ENCODE results near the gene BPIFB3. TPM values are rescaled to one million over a fixed set of nuclear protein-coding genes. Genes with fewer than 3 reads are reported as not detected.

BPIFB3 gene
- total RNA-seq, 2 experiments from 2014 or later, result not detected

DNA sequence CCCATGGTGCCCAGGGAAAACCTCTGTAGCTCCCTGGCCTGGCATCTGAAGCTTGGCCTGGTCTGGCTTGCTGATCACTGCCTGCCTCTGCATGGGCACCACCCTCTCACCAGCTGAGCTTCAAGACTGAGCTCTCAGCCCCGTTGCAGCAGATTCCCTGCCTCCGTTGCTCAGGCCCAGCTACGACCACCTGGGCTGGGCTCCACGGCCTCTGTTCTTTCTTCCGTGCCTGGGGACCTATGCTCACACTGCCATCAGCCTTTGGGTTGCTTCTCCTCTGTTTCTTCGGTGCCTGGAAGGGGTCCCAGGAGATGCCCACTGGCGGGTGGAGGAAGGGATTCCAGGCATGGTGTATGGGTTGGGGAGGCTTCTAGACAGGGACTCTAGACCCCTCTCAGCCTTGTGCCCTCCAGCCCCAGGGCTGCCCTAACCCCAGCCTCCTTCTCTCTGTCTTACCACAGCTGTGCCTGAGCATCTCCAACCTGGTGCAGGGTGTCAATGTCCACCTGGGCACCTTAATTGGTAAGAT lies 37.1 kb upstream of the BPIFB3 start:
- H3K9me3 Mint-ChIP-seq, result no peaks in the 10 kb centered on the region
- Histone ChIP-seq H3K4me1 (ENCODE audit: insufficient read depth, low read length) (peaks cover 6% of the 10 kb centered on the region), H3K9me3 (ENCODE audit: control insufficient read depth in 1 of 2, insufficient read depth in 1 of 2, low read length in 2 of 2) (peaks cover 0 to 10% of the 10 kb centered on the region in 2 experiments), H3K4me3 (ENCODE audit: low read length) (no peak overlapping the region), H3K36me3 (ENCODE audit: insufficient read depth, low read length) (no peaks in the 10 kb centered on the region), H3K27me3 (ENCODE audit: control insufficient read depth in 1 of 2, insufficient read depth in 2 of 2, low read length in 2 of 2) (no peaks in the 10 kb centered on the region), H3K27ac (ENCODE audit: low read depth in 1 of 2, low read length in 2 of 2) (no peak overlapping the region)
- intact Hi-C loops (cut with DNase I, micrococcal nuclease), result no loop called here
- H3K4me3 Mint-ChIP-seq, result no peak overlapping the region
- DNase-seq (no peak), ATAC-seq (ENCODE audit: poor library complexity) (no peak)
- H3K27me3 Mint-ChIP-seq, result no peaks in the 10 kb centered on the region
- no peaks in the 10 kb centered on the region for H3K36me3 Mint-ChIP-seq (ENCODE audit: low read depth)
- ChIA-PET CTCF (no interaction called here), POLR2A (no interaction called here)
- no peak overlapping the region for H3K27ac Mint-ChIP-seq
- no peak for TF ChIP-seq CTCF (IDR thresholded peaks at IDR 0.05)
- H3K4me1 Mint-ChIP-seq (ENCODE audit: low read depth), result peaks cover 14% of the 10 kb centered on the region

DNA sequence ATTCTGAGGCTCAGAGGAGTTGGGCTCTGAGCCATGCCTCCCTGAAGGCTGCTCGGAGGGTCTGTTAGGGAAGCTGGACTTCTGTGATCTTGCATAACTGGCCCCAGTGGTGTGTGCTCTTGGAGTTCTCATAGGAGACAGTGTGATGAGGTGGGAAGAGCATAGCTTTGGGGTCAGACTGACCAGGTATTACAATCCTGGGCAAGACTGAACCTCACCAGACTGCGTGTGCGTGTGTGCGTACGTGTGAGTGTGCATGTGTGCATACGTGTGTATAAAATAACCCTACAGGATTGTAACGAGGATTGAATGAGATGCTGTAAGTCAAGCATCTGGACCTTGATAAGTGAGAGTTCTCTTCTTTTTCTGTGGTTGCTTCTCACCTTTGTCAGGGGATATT lies 36.2 kb upstream of the BPIFB3 start:
- CTCF ChIA-PET, result no interaction called here
- intact Hi-C loops (cut with DNase I, micrococcal nuclease), result no loop called here
- no peaks in the 10 kb centered on the region for H3K36me3 Mint-ChIP-seq (ENCODE audit: low read depth)
- POLR2A ChIA-PET, result no interaction called here
- Histone ChIP-seq H3K36me3 (ENCODE audit: insufficient read depth, low read length) (no peaks in the 10 kb centered on the region), H3K4me1 (ENCODE audit: insufficient read depth, low read length) (peaks cover 6% of the 10 kb centered on the region), H3K4me3 (ENCODE audit: low read length) (no peak overlapping the region), H3K27me3 (ENCODE audit: control insufficient read depth in 1 of 2, insufficient read depth in 2 of 2, low read length in 2 of 2) (no peaks in the 10 kb centered on the region), H3K27ac (ENCODE audit: low read depth in 1 of 2, low read length in 2 of 2) (no peak overlapping the region), H3K9me3 (ENCODE audit: control insufficient read depth in 1 of 2, insufficient read depth in 1 of 2, low read length in 2 of 2) (peaks cover 0 to 10% of the 10 kb centered on the region in 2 experiments)
- H3K27ac Mint-ChIP-seq, result no peak overlapping the region
- H3K4me3 Mint-ChIP-seq, result no peak overlapping the region
- peaks cover 14% of the 10 kb centered on the region for H3K4me1 Mint-ChIP-seq (ENCODE audit: low read depth)
- no peak for TF ChIP-seq CTCF (IDR thresholded peaks at IDR 0.05)
- ATAC-seq (ENCODE audit: poor library complexity) (no peak), DNase-seq (no peak)
- H3K27me3 Mint-ChIP-seq, result no peaks in the 10 kb centered on the region
- no peaks in the 10 kb centered on the region for H3K9me3 Mint-ChIP-seq

- intact Hi-C loops (cut with DNase I, micrococcal nuclease), result no loop called here
- no peaks in the 10 kb centered on the region for H3K36me3 Mint-ChIP-seq (ENCODE audit: low read depth)
- ChIA-PET CTCF (no interaction called here), POLR2A (no interaction called here)
- H3K27me3 ChIP-seq (ENCODE audit: control insufficient read depth in 1 of 2, insufficient read depth in 2 of 2, low read length in 2 of 2), result no peaks in the 10 kb centered on the region
- no peak overlapping the region for H3K4me3 ChIP-seq (ENCODE audit: low read length)
- H3K9me3 Mint-ChIP-seq, result no peaks in the 10 kb centered on the region
- H3K27me3 Mint-ChIP-seq, result no peaks in the 10 kb centered on the region
- DNase-seq (no peak), ATAC-seq (ENCODE audit: poor library complexity) (no peak)
- no peak for TF ChIP-seq CTCF (IDR thresholded peaks at IDR 0.05)
- H3K36me3 ChIP-seq (ENCODE audit: insufficient read depth, low read length), result no peaks in the 10 kb centered on the region
- H3K27ac Mint-ChIP-seq, result no peak overlapping the region
- no peak overlapping the region for H3K4me3 Mint-ChIP-seq
- no peak overlapping the region for H3K27ac ChIP-seq (ENCODE audit: low read depth in 1 of 2, low read length in 2 of 2)
- H3K9me3 ChIP-seq (ENCODE audit: control insufficient read depth in 1 of 2, insufficient read depth in 1 of 2, low read length in 2 of 2), result peaks cover 0 to 10% of the 10 kb centered on the region in 2 experiments
- peaks cover 6% of the 10 kb centered on the region for H3K4me1 ChIP-seq (ENCODE audit: insufficient read depth, low read length)
- peaks cover 14% of the 10 kb centered on the region for H3K4me1 Mint-ChIP-seq (ENCODE audit: low read depth)
Measured at GRCh38 chr20:33018169-33018931, 35.4 kb upstream of the BPIFB3 start.

Data from CD4-positive, alpha-beta T cell (primary cell).